IPS-15b (cell line): ENCODE data around the gene GPR157.

Source experiments
- H3K27me3 ChIP-seq: one replicate; pipeline ENCODE4 v1.6.1; 2013; ENCODE audit warnings: low read length; ENCODE audit not compliant: control insufficient read depth, insufficient read depth
- H3K36me3 ChIP-seq: one replicate; pipeline ENCODE4 v1.6.1; 2013; ENCODE audit warnings: low read length; ENCODE audit not compliant: control insufficient read depth, insufficient read depth
- H3K4me1 ChIP-seq: one replicate; pipeline ENCODE4 v1.6.1; 2013; ENCODE audit warnings: mild to moderate bottlenecking, low read length; ENCODE audit not compliant: control insufficient read depth, insufficient read depth
- H3K4me3 ChIP-seq: one replicate; pipeline ENCODE4 v1.5.1; 2013; ENCODE audit warnings: low read depth, low read length
- H3K9ac ChIP-seq: one replicate; pipeline ENCODE4 v1.6.1; 2013; ENCODE audit warnings: low read depth, mild to moderate bottlenecking, low read length
- H3K9me3 ChIP-seq: one replicate; pipeline ENCODE4 v1.6.1; 2013; ENCODE audit warnings: mild to moderate bottlenecking, low read length; ENCODE audit not compliant: control insufficient read depth, insufficient read depth

Gene GPR157

GRCh38 chr1:9065213-9065751, 63.6 kb downstream of the GPR157 start:
- no peaks in the 10 kb centered on the region for H3K36me3 ChIP-seq
- H3K4me1 ChIP-seq, result peaks cover 2% of the 10 kb centered on the region
- H3K9ac ChIP-seq, result no peak overlapping the region
- no peaks in the 10 kb centered on the region for H3K9me3 ChIP-seq
- H3K4me3 ChIP-seq, result no peak overlapping the region
- H3K27me3 ChIP-seq, result no peaks in the 10 kb centered on the region

- Histone ChIP-seq H3K27me3 (no peaks in the 10 kb centered on the region), H3K4me3 (no peak overlapping the region), H3K9ac (no peak overlapping the region), H3K4me1 (no peaks in the 10 kb centered on the region), H3K36me3 (no peaks in the 10 kb centered on the region), H3K9me3 (no peaks in the 10 kb centered on the region)
Measured at GRCh38 chr1:9062846-9063245, 66.1 kb downstream of the GPR157 start.

GRCh38 chr1:9062021-9062471, 66.9 kb downstream of the GPR157 start:
- Histone ChIP-seq H3K9me3 (no peaks in the 10 kb centered on the region), H3K4me3 (no peak overlapping the region), H3K27me3 (no peaks in the 10 kb centered on the region), H3K9ac (no peak overlapping the region), H3K36me3 (no peaks in the 10 kb centered on the region), H3K4me1 (no peaks in the 10 kb centered on the region)

- no peaks in the 10 kb centered on the region for H3K9me3 ChIP-seq
- no peak overlapping the region for H3K9ac ChIP-seq
- no peaks in the 10 kb centered on the region for H3K36me3 ChIP-seq
- H3K27me3 ChIP-seq, result no peaks in the 10 kb centered on the region
- H3K4me1 ChIP-seq, result no peaks in the 10 kb centered on the region
- no peak overlapping the region for H3K4me3 ChIP-seq
Measured at GRCh38 chr1:9061252-9061960, 67.5 kb downstream of the GPR157 start.

GRCh38 chr1:9059891-9060744, 68.8 kb downstream of the GPR157 start:
- Histone ChIP-seq H3K36me3 (no peaks in the 10 kb centered on the region), H3K4me3 (no peak overlapping the region), H3K9me3 (no peaks in the 10 kb centered on the region), H3K27me3 (no peaks in the 10 kb centered on the region), H3K4me1 (no peaks in the 10 kb centered on the region), H3K9ac (no peak overlapping the region)

GRCh38 chr1:9058465-9058864, 70.4 kb downstream of the GPR157 start:
- Histone ChIP-seq H3K27me3 (no peaks in the 10 kb centered on the region), H3K4me1 (no peaks in the 10 kb centered on the region), H3K9ac (no peak overlapping the region), H3K36me3 (no peaks in the 10 kb centered on the region), H3K9me3 (no peaks in the 10 kb centered on the region), H3K4me3 (no peak overlapping the region)

- Histone ChIP-seq H3K9ac (no peak overlapping the region), H3K4me1 (no peaks in the 10 kb centered on the region), H3K36me3 (no peaks in the 10 kb centered on the region), H3K27me3 (no peaks in the 10 kb centered on the region), H3K4me3 (no peak overlapping the region), H3K9me3 (no peaks in the 10 kb centered on the region)
Measured at GRCh38 chr1:9057851-9058250, 71.1 kb downstream of the GPR157 start.

- Histone ChIP-seq H3K4me3 (no peak overlapping the region), H3K36me3 (no peaks in the 10 kb centered on the region), H3K9ac (no peak overlapping the region), H3K4me1 (no peaks in the 10 kb centered on the region), H3K27me3 (no peaks in the 10 kb centered on the region), H3K9me3 (no peaks in the 10 kb centered on the region)
Measured at GRCh38 chr1:9052272-9053049, 76.4 kb downstream of the GPR157 start.

GRCh38 chr1:9051379-9051778, 77.5 kb downstream of the GPR157 start:
- Histone ChIP-seq H3K4me1 (no peaks in the 10 kb centered on the region), H3K9ac (no peak overlapping the region), H3K36me3 (no peaks in the 10 kb centered on the region), H3K9me3 (no peaks in the 10 kb centered on the region), H3K27me3 (no peaks in the 10 kb centered on the region), H3K4me3 (no peak overlapping the region)

- Histone ChIP-seq H3K4me1 (no peaks in the 10 kb centered on the region), H3K27me3 (no peaks in the 10 kb centered on the region), H3K4me3 (no peak overlapping the region), H3K9me3 (no peaks in the 10 kb centered on the region), H3K9ac (no peak overlapping the region), H3K36me3 (no peaks in the 10 kb centered on the region)
Measured at GRCh38 chr1:9050803-9051202, 78.1 kb downstream of the GPR157 start.
